AG10803 (cell line): Measurements from ENCODE around the gene MMP7.

Experiments
- DNase-seq: peaks from one replicate; pipeline ENCODE4 v3.0.0; 2010; ENCODE audit warnings: low read depth
- H3K4me3 ChIP-seq: 2 replicates; pipeline ENCODE4 v1.5.1; 2011; ENCODE audit warnings: mild to moderate bottlenecking, low read length, control low read depth
- CTCF ChIP-seq: conservative IDR thresholded peaks from 2 replicates; pipeline ENCODE4 v1.5.1; 2011; ENCODE audit warnings: mild to moderate bottlenecking, low read length, control low read depth, inconsistent platforms

The MMP7 gene

GRCh38 chr11:102489186-102490145, 41.1 kb downstream of the MMP7 start:
- H3K4me3 ChIP-seq: no peak overlapping the region
- TF ChIP-seq CTCF: no peak
- DNase-seq: no peak

GRCh38 chr11:102488208-102488607, 42.3 kb downstream of the MMP7 start:
- no peak for DNase-seq
- TF ChIP-seq CTCF: no peak

GRCh38 chr11:102487214-102487613, 43.3 kb downstream of the MMP7 start:
- H3K4me3 ChIP-seq: no peak overlapping the region
- TF ChIP-seq CTCF: no peak
- peak; percentile 49 for DNase-seq

More at GRCh38 chr11:102488208-102488607, 42.3 kb downstream of the MMP7 start:
- H3K4me3 ChIP-seq: no peak overlapping the region

- no peak for TF ChIP-seq CTCF
- DNase-seq: no peak
These were observed 44.0 kb downstream of the MMP7 start for GRCh38 chr11:102486584-102486983.

GRCh38 chr11:102485095-102485722, 45.3 kb downstream of the MMP7 start:
- no peak for TF ChIP-seq CTCF
- no peak for DNase-seq
- no peak overlapping the region for H3K4me3 ChIP-seq

More at GRCh38 chr11:102486584-102486983, 44.0 kb downstream of the MMP7 start:
- H3K4me3 ChIP-seq: no peak overlapping the region

- no peak for DNase-seq
- TF ChIP-seq CTCF: no peak
- no peak overlapping the region for H3K4me3 ChIP-seq
These were observed 48.1 kb downstream of the MMP7 start for GRCh38 chr11:102482433-102482832.
